Coronary artery (tissue), 2 donors: ENCODE measurements around the gene TUT1.

Source experiments
- DNase-seq: peaks from one replicate; pipeline ENCODE4 v3.0.0-alpha.2; 2017; ENCODE audit warnings: low spot score
- H3K27ac ChIP-seq, 2 donors: fragments of 200-600 bp; sonication (generic); one replicate each; pipeline ENCODE4 v1.5.1; 2016 to 2019
- H3K4me3 ChIP-seq: fragments of 200-600 bp; sonication (generic); 2 replicates; pipeline ENCODE4 v1.5.1; 2016; ENCODE audit warnings: mild to moderate bottlenecking, moderate library complexity
- CTCF ChIP-seq: fragments of 200-600 bp; sonication (generic); IDR thresholded peaks from one replicate; pipeline ENCODE4 v1.5.1; 2019; ENCODE audit warnings: antibody characterized with exemption

Gene TUT1

GRCh38 chr11:62545437-62546243 lies 45.7 kb downstream of the TUT1 start:
- H3K27ac ChIP-seq = peak overlapping the region; percentile 89 to 100
- no peak for TF ChIP-seq CTCF
- DNase-seq = peak; percentile 97
- H3K4me3 ChIP-seq = peak overlapping the region; percentile 99

- no peak for DNase-seq
- TF ChIP-seq CTCF = no peak
- Histone ChIP-seq H3K27ac (peak overlapping the region; percentile 89 to 100), H3K4me3 (peak overlapping the region; percentile 99)
Observed at GRCh38 chr11:62544581-62545436, 46.5 kb downstream of the TUT1 start.

GRCh38 chr11:62543680-62544444 lies 47.5 kb downstream of the TUT1 start:
- Histone ChIP-seq H3K27ac (peak overlapping the region; percentile 89 to 100), H3K4me3 (peak overlapping the region; percentile 99)
- TF ChIP-seq CTCF = no peak
- DNase-seq = no peak

GRCh38 chr11:62542750-62543567 lies 48.4 kb downstream of the TUT1 start:
- peak; percentile 99 for TF ChIP-seq CTCF
- DNase-seq = no peak
- Histone ChIP-seq H3K27ac (peak overlapping the region; percentile 89 to 100), H3K4me3 (peak overlapping the region; percentile 99)

- Histone ChIP-seq H3K4me3 (peak overlapping the region; percentile 99), H3K27ac (peak overlapping the region; percentile 89 to 100)
- TF ChIP-seq CTCF = no peak
- DNase-seq = no peak
Observed at GRCh38 chr11:62542111-62542745, 49.1 kb downstream of the TUT1 start.
